Ovary (tissue), 3 donors: ENCODE data around the gene RAB40B.

Source experiments
- EP300 ChIP-seq: sonication (generic); formaldehyde crosslinking; IDR thresholded peaks from one replicate; pipeline ENCODE4 v1.6.1; 2017; ENCODE audit warnings: antibody characterized with exemption
- TF ChIP-seq, protein P1 (sequence below), 3 donors: fragments of 450-650 bp in 2 of 3; fragments of 200-600 bp in 1 of 3; IDR thresholded peaks; one replicate each; pipeline versions ENCODE4 v1.5.1 to v1.8.0; 2016 to 2022; ENCODE audit warnings: antibody characterized with exemption in 3 of 3, mild to moderate bottlenecking in 1 of 3
- donor health status: DM: no; HTN: no; CAD: no.

DNA sequence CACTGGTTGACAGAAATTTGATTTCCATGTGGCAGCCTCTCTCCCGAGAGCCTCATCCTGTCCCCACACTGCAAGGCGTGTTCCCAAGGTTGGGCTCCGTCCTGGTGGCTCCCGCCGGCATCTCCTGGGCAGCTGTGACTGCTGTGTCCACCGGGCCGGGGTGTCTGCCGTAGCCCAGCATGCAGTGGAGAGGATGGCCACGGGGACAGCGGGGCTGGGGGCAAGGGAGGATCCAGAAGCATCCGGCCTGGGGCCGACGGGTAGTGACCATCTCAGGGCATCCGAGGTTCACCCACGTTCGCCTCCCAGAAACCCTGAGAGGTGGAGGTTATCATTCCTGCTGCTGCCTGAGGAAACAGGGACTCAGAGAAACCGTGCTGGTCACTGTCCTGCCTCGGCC is 7.3 kb upstream of the RAB40B start:
- TF ChIP-seq, protein P1, sequence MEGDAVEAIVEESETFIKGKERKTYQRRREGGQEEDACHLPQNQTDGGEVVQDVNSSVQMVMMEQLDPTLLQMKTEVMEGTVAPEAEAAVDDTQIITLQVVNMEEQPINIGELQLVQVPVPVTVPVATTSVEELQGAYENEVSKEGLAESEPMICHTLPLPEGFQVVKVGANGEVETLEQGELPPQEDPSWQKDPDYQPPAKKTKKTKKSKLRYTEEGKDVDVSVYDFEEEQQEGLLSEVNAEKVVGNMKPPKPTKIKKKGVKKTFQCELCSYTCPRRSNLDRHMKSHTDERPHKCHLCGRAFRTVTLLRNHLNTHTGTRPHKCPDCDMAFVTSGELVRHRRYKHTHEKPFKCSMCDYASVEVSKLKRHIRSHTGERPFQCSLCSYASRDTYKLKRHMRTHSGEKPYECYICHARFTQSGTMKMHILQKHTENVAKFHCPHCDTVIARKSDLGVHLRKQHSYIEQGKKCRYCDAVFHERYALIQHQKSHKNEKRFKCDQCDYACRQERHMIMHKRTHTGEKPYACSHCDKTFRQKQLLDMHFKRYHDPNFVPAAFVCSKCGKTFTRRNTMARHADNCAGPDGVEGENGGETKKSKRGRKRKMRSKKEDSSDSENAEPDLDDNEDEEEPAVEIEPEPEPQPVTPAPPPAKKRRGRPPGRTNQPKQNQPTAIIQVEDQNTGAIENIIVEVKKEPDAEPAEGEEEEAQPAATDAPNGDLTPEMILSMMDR (IDR thresholded peaks at IDR 0.05), result no peak
- TF ChIP-seq EP300, result no peak
